ENCODE results near the gene TMEM141.

DNA sequence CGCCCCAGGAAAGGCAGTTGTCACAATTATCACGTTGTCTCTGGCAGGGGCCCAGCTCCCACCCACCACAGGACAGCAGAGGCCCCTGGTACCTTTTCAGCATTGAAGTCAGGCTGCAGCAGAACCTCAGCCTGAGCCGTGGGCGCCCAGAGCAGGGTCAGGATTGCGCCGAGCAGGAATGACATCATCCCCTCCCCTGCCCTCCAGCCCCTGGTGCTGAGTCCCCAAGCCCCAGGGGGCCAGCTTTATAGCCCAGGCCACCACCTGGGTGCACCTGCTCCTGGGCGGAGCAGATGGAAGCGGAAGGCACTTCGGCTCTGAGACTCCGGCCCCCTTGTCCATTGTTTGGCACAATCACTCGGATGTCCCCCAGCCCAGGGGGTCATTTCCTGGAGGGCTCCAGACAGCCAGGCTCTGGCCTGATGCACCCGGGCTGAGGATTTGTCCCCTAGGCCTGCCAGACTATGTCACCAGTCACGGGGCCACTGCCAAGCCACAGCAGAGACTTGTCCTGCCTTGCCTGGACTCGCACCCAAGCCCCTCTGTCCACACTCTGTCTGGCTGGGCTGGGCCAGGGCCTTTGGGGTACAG lies 26.7 kb upstream of the TMEM141 start, which contains the start of gene LCN15:
- no peak for TF ChIP-seq POLR2AphosphoS5 (IDR thresholded peaks at IDR 0.05)
- no peak for TF ChIP-seq CTCF (IDR thresholded peaks at IDR 0.05)
- no peak for TF ChIP-seq POLR2A (IDR thresholded peaks at IDR 0.05)
- TF ChIP-seq EP300 (IDR thresholded peaks at IDR 0.05; ENCODE audit: low read depth) = no peak
